Sigmoid colon (tissue), 7 donors: ENCODE results near the gene DNAJA1. TPM values are rescaled to one million over a fixed set of nuclear protein-coding genes. Genes with fewer than 3 reads are reported as not detected.
"Not testable (repeated sequence)": the region's sequence is repeated elsewhere in the genome, so short reads cannot be mapped to it uniquely, and the experiment has no call there.

Experiments used
- DNase-seq: peaks from one replicate; pipeline ENCODE4 v3.0.0-alpha.2; 2019
- H3K27ac ChIP-seq, 4 donors: fragments of 200-600 bp; sonication (generic); one replicate each; pipeline ENCODE4 v1.5.1; 2016 to 2019; ENCODE audit warnings: mild to moderate bottlenecking in 1 of 4
- H3K27me3 ChIP-seq, 3 donors: fragments of 200-600 bp; sonication (generic); one replicate each; pipeline ENCODE4 v1.5.1; 2019; ENCODE audit warnings: mild to moderate bottlenecking in 1 of 3
- H3K36me3 ChIP-seq, 4 donors: fragments of 200-600 bp; sonication (generic); one replicate each; pipeline ENCODE4 v1.5.1; 2016 to 2019
- H3K4me1 ChIP-seq, 4 donors: fragments of 200-600 bp; sonication (generic); one replicate each; pipeline ENCODE4 v1.5.1; 2017 to 2019
- H3K4me3 ChIP-seq, 4 donors: fragments of 200-600 bp; sonication (generic); one replicate each; pipeline ENCODE4 v1.5.1; 2017 to 2019; ENCODE audit warnings: mild to moderate bottlenecking in 2 of 4, moderate library complexity in 1 of 4
- H3K9me3 ChIP-seq, 4 donors: fragments of 200-600 bp in 3 of 4; sonication (generic) in 3 of 4; one replicate each; pipeline versions ENCODE4 v1.5.1 to v1.6.1; 2013 to 2019
- EP300 ChIP-seq, 4 donors: sonication (generic); formaldehyde crosslinking; IDR thresholded peaks; one replicate each; pipeline ENCODE4 v1.6.1; 2017; ENCODE audit warnings: antibody characterized with exemption in 4 of 4
- POLR2A ChIP-seq, 2 donors: fragments of 450-650 bp; IDR thresholded peaks; one replicate each; pipeline ENCODE4 v1.6.1; 2016; ENCODE audit warnings: antibody characterized with exemption in 2 of 2, mild to moderate bottlenecking in 2 of 2, moderate library complexity in 2 of 2
- POLR2AphosphoS5 ChIP-seq, 4 donors: sonication (generic); formaldehyde crosslinking; IDR thresholded peaks; one replicate each; pipeline ENCODE4 v1.6.1; 2017; ENCODE audit warnings: antibody characterized with exemption in 4 of 4
- WGBS, 2 donors: extraction: QIAGEN DNeasy Blood & Tissue Kit; methylation state at CpG; one replicate each; pipeline ENCODE4 v1.1.7; 2013; 5-methylcytosine and 5-hydroxymethylcytosine counted together
- intact Hi-C: fragments of 100-400 bp; cut with DNase I; formaldehyde crosslinking; loops from one replicate; pipeline ENCODE4 v1.15.1; 2023
- polyA plus RNA-seq, 3 donors: library from polyadenylated mRNA; stranded (reverse); fragments of 200-250 nt; gene quantifications; one replicate each; pipeline ENCODE4 v1.2.3, GENCODE V29; 2013
- total RNA-seq, 4 donors: library from RNA; depleted of rRNA; stranded (reverse); fragments of >200 nt; gene quantifications; one replicate each; pipeline ENCODE4 v1.1.0, GENCODE V29; 2016
- TF ChIP-seq, protein P1 (sequence below), 4 experiments: fragments of 450-650 bp in 3 of 4; fragments of 200-600 bp in 1 of 4; IDR thresholded peaks; one replicate each; pipeline ENCODE4 v1.5.1; 2016 to 2019; ENCODE audit warnings: antibody characterized with exemption in 4 of 4, mild to moderate bottlenecking in 3 of 4, moderate library complexity in 2 of 4
- donor health status: healthy with polysubstance abuse.
- donor health status: Bipolar disorder and iron deficiency.
- donor health status: healthy.

The DNAJA1 gene
- total and polyA plus RNA-seq, 7 donors, result 49.0 to 102 (median 71.1) TPM

DNA sequence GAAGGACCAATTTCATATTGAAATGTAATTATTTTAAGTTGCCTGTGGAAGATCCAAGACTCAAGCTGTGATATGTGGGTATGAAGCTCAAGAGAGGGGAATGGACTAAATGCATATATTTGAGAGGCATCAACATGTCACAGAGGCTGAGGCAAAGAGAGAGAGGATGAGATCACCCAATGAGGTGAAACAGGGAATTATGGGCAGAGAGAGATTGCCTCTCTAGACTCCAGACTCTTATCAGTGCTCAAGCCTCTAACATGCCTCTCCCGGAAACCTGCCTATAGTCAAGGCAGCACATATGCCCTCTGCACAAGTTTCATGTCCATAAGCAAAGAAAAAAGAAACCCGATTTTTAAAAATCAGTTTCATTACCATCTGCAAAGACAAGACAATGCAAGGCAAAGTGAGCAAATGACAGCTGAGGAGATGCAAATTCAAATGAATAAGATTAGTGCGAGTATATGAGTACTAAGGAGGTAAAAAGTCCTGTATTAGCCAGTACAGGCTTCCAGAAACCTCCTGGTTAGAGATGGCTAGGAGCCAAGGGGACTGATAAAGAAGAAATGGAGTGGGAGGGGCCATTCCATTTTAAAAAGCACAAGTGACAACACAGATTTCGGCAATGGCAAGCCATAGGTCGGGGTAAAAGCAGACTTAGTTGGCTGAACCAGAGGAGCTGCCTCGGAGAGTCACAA, 33.0 kb upstream of the DNAJA1 start:
- H3K27ac ChIP-seq, result no peak overlapping the region
- no peak overlapping the region for H3K4me3 ChIP-seq
- 85 to 91% methylated on average over 6 of the region's 6 CpGs for WGBS, 2 donors
- intact Hi-C loops, result no loop called here
- no peaks in the 10 kb centered on the region for H3K27me3 ChIP-seq
- H3K9me3 ChIP-seq, result no peaks in the 10 kb centered on the region
- DNase-seq, result no peak
- H3K4me1 ChIP-seq, result peaks cover 0 to 16% (median 7%) of the 10 kb centered on the region in 4 donors
- peaks cover 21 to 51% (median 32%) of the 10 kb centered on the region in 4 donors for H3K36me3 ChIP-seq
- no peak for TF ChIP-seq EP300 (IDR thresholded peaks at IDR 0.05)
- TF ChIP-seq POLR2AphosphoS5 (IDR thresholded peaks at IDR 0.05), result no peak
- TF ChIP-seq, protein P1, sequence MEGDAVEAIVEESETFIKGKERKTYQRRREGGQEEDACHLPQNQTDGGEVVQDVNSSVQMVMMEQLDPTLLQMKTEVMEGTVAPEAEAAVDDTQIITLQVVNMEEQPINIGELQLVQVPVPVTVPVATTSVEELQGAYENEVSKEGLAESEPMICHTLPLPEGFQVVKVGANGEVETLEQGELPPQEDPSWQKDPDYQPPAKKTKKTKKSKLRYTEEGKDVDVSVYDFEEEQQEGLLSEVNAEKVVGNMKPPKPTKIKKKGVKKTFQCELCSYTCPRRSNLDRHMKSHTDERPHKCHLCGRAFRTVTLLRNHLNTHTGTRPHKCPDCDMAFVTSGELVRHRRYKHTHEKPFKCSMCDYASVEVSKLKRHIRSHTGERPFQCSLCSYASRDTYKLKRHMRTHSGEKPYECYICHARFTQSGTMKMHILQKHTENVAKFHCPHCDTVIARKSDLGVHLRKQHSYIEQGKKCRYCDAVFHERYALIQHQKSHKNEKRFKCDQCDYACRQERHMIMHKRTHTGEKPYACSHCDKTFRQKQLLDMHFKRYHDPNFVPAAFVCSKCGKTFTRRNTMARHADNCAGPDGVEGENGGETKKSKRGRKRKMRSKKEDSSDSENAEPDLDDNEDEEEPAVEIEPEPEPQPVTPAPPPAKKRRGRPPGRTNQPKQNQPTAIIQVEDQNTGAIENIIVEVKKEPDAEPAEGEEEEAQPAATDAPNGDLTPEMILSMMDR (IDR thresholded peaks at IDR 0.05), result no peak
- no peak for TF ChIP-seq POLR2A (IDR thresholded peaks at IDR 0.05)

DNA sequence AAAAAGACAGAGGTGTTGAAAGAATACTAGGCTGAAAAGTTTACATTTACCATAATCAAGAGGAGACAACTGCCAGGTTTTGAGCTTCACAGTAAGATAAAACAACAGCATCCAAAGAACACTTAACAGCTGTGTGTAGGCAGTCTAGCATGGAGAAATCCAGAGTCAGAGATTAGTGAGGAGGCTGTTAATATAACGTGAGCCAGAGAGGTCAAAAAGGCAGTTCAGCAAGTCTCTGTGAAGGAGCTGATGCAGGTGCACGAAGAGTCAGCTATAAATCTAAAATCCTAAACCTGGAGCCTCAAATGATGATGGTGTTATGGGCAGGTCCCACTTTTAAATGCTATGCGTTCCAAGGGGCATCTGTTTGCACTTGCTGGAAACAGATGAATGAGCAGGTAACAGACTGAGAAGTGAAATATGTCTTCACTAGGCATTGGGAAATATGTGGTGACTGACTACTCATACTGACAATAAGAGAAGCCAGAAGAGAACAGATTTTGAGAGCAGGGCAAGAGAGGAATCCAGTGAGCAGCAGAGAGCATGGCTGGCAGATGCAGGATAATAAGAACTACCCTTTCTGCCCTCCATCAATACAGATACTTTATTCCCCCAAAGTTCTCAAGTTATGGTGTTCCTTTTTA, 32.4 kb upstream of the DNAJA1 start:
- no peaks in the 10 kb centered on the region for H3K27me3 ChIP-seq
- H3K36me3 ChIP-seq, result peaks cover 14 to 46% (median 28%) of the 10 kb centered on the region in 4 donors
- no peaks in the 10 kb centered on the region for H3K9me3 ChIP-seq
- TF ChIP-seq POLR2A (IDR thresholded peaks at IDR 0.05) (no peak), EP300 (IDR thresholded peaks at IDR 0.05) (no peak), POLR2AphosphoS5 (IDR thresholded peaks at IDR 0.05) (no peak)
- TF ChIP-seq, protein P1 (IDR thresholded peaks at IDR 0.05), result no peak
- intact Hi-C loops, result no loop called here
- H3K27ac ChIP-seq, result no peak overlapping the region
- peaks cover 0 to 16% (median 7%) of the 10 kb centered on the region in 4 donors for H3K4me1 ChIP-seq
- DNase-seq, result no peak
- H3K4me3 ChIP-seq, result no peak overlapping the region
- 71 to 81% methylated on average over 3 of the region's 3 CpGs for WGBS, 2 donors

DNA sequence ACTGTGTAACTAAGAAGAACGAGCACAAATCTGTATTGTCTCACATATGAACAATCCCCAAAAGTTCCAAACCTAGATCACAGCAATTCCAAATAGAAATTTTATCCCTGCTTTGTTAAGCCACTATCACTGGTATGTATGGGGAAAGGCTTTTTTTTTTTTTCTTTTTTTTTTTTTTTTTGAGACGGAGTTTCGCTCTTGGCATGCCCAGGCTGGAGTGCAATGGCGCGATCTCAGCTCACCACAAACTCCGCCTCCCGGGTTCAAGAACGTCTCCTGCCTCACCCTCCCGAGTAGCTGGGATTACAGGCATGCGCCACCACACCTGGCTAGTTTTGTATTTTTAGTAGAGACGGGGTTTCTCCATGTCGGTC, 24.4 kb upstream of the DNAJA1 start:
- DNase-seq, H3K27me3 ChIP-seq, H3K9me3 ChIP-seq: not testable (repeated sequence)
- Histone ChIP-seq H3K4me1 (peaks cover 0 to 18% (median 9%) of the 10 kb centered on the region in 4 donors), H3K27ac (peak overlapping the region; percentile 83 to 96 (median 91)), H3K4me3 (peak overlapping the region; percentile 64 to 83 (median 72)), H3K36me3 (peaks cover 0 to 15% (median 14%) of the 10 kb centered on the region in 4 donors)
- WGBS, 2 donors, result 3 to 7% methylated on average over 12 of the region's 12 CpGs
- intact Hi-C loops, result loop anchor here (1.0 to 2.0 kb wide), 2 partner anchors 25 to 428 kb away; partner anchors contain the start of genes DNAJA1 and NDUFB6

DNA sequence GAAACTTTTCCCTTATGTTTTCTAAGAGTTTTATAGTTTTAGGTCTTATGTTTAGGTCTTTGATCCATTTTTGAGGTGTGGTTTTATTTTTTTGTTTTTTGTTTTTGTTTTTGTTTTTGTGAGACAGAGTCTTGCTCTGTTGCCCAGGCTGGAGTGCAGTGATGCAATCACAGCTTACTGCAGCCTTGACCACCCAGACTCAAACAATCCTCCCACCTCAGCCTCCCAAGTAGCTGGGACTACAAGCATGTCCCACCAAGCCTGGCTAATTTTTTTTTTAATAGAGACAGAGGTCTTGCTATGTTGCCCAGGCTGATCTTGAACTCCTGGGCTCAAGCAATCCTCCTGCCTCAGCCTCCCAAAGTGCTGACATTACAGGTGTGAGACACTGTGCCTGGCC, 19.7 kb upstream of the DNAJA1 start:
- H3K27me3 ChIP-seq, H3K27ac ChIP-seq, intact Hi-C loops, H3K4me3 ChIP-seq, H3K9me3 ChIP-seq, H3K36me3 ChIP-seq, DNase-seq: not testable (repeated sequence)
- H3K4me1 ChIP-seq, result peaks cover 0 to 12% (median 3%) of the 10 kb centered on the region in 4 donors

DNA sequence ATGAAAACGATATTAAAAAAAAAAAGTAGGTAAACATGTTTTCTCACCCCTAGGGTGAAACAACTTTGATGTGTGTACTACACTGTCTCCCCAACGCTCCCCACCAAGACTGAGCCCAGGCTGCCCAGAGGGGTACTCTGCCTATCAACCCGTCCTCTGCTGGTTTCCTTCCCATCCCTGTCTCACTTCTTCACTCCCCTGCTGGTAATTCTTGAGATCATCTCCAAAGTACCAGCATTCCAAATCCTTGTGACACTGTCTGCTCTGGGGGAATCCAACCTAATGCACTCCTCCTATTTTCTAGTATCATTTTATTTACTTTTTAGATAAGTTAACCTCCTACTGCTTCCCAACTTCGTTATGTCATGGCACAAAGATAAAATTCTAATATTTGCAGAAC, 17.3 kb upstream of the DNAJA1 start:
- DNase-seq, result no peak
- Histone ChIP-seq H3K27me3 (no peaks in the 10 kb centered on the region), H3K4me1 (no peaks in the 10 kb centered on the region), H3K9me3 (no peaks in the 10 kb centered on the region), H3K36me3 (no peaks in the 10 kb centered on the region), H3K27ac (no peak overlapping the region), H3K4me3 (no peak overlapping the region)
- intact Hi-C loops, result no loop called here
- TF ChIP-seq EP300 (IDR thresholded peaks at IDR 0.05), result no peak
- TF ChIP-seq, protein P1 (IDR thresholded peaks at IDR 0.05), result no peak
- WGBS, 2 donors, result 92 to 93% methylated on average over 4 of the region's 4 CpGs
